CD4-positive, alpha-beta T cell (primary cell): Measurements from ENCODE around the gene ADGRV1. TPM values are rescaled to one million over a fixed set of nuclear protein-coding genes. Genes with fewer than 3 reads are reported as not detected.

Experiments used
- ATAC-seq: fragments of 200-7000 bp; cut with Tn5 transposase; one replicate; pipeline ENCODE4 v1.10.0; 2022; ENCODE audit warnings: mild to moderate bottlenecking; ENCODE audit not compliant: poor library complexity
- CTCF ChIA-PET: fragments of 350-600 bp; sonication (Branson Sonifier 250); formaldehyde crosslinking; loops from one replicate; lab custom pipeline; 2021; ENCODE audit warnings: antibody characterized with exemption, inconsistent platforms; lab: Charles Lee
- POLR2A ChIA-PET: fragments of 350-600 bp; sonication (Branson Sonifier 250); formaldehyde crosslinking; loops from one replicate; lab custom pipeline; 2021; ENCODE audit warnings: antibody characterized with exemption, inconsistent platforms; lab: Charles Lee
- DNase-seq, 14 experiments: peaks; one replicate each; pipeline ENCODE4 v3.0.0-alpha.2; 2013 to 2020; ENCODE audit warnings: mixed read lengths in 2 of 14
- H3K27ac ChIP-seq, 2 donors: one replicate each; pipeline versions ENCODE4 v1.5.1 to v1.7.0; 2013; ENCODE audit warnings: low read length in 2 of 2, low read depth in 1 of 2, mild to moderate bottlenecking in 1 of 2
- H3K27me3 ChIP-seq, 2 experiments: 1 replicate in 1 of 2; 2 replicates in 1 of 2; pipeline versions ENCODE4 v1.6.1 to v1.7.0; 2013; ENCODE audit warnings: low read length in 2 of 2, control low read depth in 1 of 2, mild to moderate bottlenecking in 1 of 2, moderate library complexity in 1 of 2; ENCODE audit not compliant: insufficient read depth in 2 of 2, control insufficient read depth in 1 of 2
- H3K36me3 ChIP-seq: one replicate; pipeline ENCODE4 v1.6.1; 2013; ENCODE audit warnings: low read length, control low read depth; ENCODE audit not compliant: insufficient read depth
- H3K4me1 ChIP-seq: one replicate; pipeline ENCODE4 v1.6.1; 2013; ENCODE audit warnings: low read length, control low read depth; ENCODE audit not compliant: insufficient read depth
- H3K4me3 ChIP-seq: one replicate; pipeline ENCODE4 v1.5.1; 2013; ENCODE audit warnings: mild to moderate bottlenecking, low read length, moderate library complexity
- H3K9me3 ChIP-seq, 2 experiments: 1 replicate in 1 of 2; 2 replicates in 1 of 2; pipeline versions ENCODE4 v1.6.1 to v1.7.0; 2013; ENCODE audit warnings: low read length in 2 of 2, mild to moderate bottlenecking in 2 of 2, control low read depth in 1 of 2, moderate library complexity in 1 of 2; ENCODE audit not compliant: control insufficient read depth in 1 of 2, insufficient read depth in 1 of 2
- H3K27ac Mint-ChIP-seq: one replicate; pipeline ENCODE4 v1.8.0; 2020; ENCODE audit warnings: mixed read lengths
- H3K27me3 Mint-ChIP-seq: one replicate; pipeline ENCODE4 v1.8.0; 2021; ENCODE audit warnings: mixed read lengths
- H3K36me3 Mint-ChIP-seq: one replicate; pipeline ENCODE4 v1.8.0; 2021; ENCODE audit warnings: low read depth, mixed read lengths
- H3K4me1 Mint-ChIP-seq: one replicate; pipeline ENCODE4 v1.8.0; 2021; ENCODE audit warnings: low read depth, mixed read lengths
- H3K4me3 Mint-ChIP-seq: one replicate; pipeline ENCODE4 v1.8.0; 2020; ENCODE audit warnings: mild to moderate bottlenecking, mixed read lengths
- H3K9me3 Mint-ChIP-seq: one replicate; pipeline ENCODE4 v1.8.0; 2020; ENCODE audit warnings: mixed read lengths
- CTCF ChIP-seq: fragments of 200-600 bp; IDR thresholded peaks from one replicate; pipeline ENCODE4 v1.8.0; 2022; ENCODE audit warnings: antibody characterized with exemption, mild to moderate bottlenecking
- intact Hi-C, 2 experiments: fragments of 100-400 bp; cut with DNase I in 1 of 2; cut with micrococcal nuclease in 1 of 2; formaldehyde crosslinking; loops; one replicate each; pipeline versions ENCODE4 v1.15.1 to v1.9.0; 2023 to 2025; cut with DNase I, micrococcal nuclease
- total RNA-seq, 174 experiments: library from RNA in 2 of 174; stranded (reverse) in 2 of 174; gene quantifications; one replicate each; pipeline ENCODE4 v1.2.3 and lab custom pipeline; 2021 to 2026

The ADGRV1 gene
- total RNA-seq, 2 experiments from 2014 or later = 0.81 to 1.2 TPM

- ATAC-seq (no peak), DNase-seq (no peak)
- intact Hi-C loops = no loop called here
- Mint-ChIP-seq H3K9me3 (no peaks in the 10 kb centered on the region), H3K4me3 (no peak overlapping the region), H3K27me3 (peaks cover 8% of the 10 kb centered on the region), H3K27ac (no peak overlapping the region), H3K4me1 (no peaks in the 10 kb centered on the region), H3K36me3 (no peaks in the 10 kb centered on the region)
- TF ChIP-seq CTCF = no peak
- Histone ChIP-seq H3K9me3 (no peaks in the 10 kb centered on the region), H3K27ac (no peak overlapping the region), H3K4me3 (no peak overlapping the region), H3K36me3 (no peaks in the 10 kb centered on the region), H3K27me3 (no peaks in the 10 kb centered on the region), H3K4me1 (no peaks in the 10 kb centered on the region)
- ChIA-PET POLR2A (no interaction called here), CTCF (no interaction called here)
Measured at GRCh38 chr5:91072881-91073280, 514.3 kb downstream of the ADGRV1 start.

GRCh38 chr5:91074615-91075014, 516.0 kb downstream of the ADGRV1 start:
- H3K27ac Mint-ChIP-seq = no peak overlapping the region
- no peak overlapping the region for H3K27ac ChIP-seq
- H3K36me3 Mint-ChIP-seq = no peaks in the 10 kb centered on the region
- H3K27me3 ChIP-seq = no peaks in the 10 kb centered on the region
- H3K4me3 ChIP-seq = no peak overlapping the region
- intact Hi-C loops = no loop called here
- ChIA-PET POLR2A (no interaction called here), CTCF (no interaction called here)
- ATAC-seq (no peak), DNase-seq (no peak)
- H3K4me1 ChIP-seq = no peaks in the 10 kb centered on the region
- no peaks in the 10 kb centered on the region for H3K4me1 Mint-ChIP-seq
- no peaks in the 10 kb centered on the region for H3K9me3 ChIP-seq
- no peak overlapping the region for H3K4me3 Mint-ChIP-seq
- no peak for TF ChIP-seq CTCF
- H3K36me3 ChIP-seq = no peaks in the 10 kb centered on the region
- H3K27me3 Mint-ChIP-seq = peaks cover 2% of the 10 kb centered on the region
- no peaks in the 10 kb centered on the region for H3K9me3 Mint-ChIP-seq

- H3K4me1 Mint-ChIP-seq = no peaks in the 10 kb centered on the region
- ATAC-seq = no peak
- no peaks in the 10 kb centered on the region for H3K36me3 Mint-ChIP-seq
- no peak for TF ChIP-seq CTCF
- intact Hi-C loops = no loop called here
- no peaks in the 10 kb centered on the region for H3K9me3 ChIP-seq
- ChIA-PET POLR2A (interaction anchor here (0.6 kb wide), 1 partner anchor 13 kb away, joined by 4 read pairs; no protein-coding TSS in a partner anchor), CTCF (no interaction called here)
- DNase-seq = no peak
- no peak overlapping the region for H3K27ac ChIP-seq
- H3K4me3 Mint-ChIP-seq = no peak overlapping the region
- no peaks in the 10 kb centered on the region for H3K27me3 Mint-ChIP-seq
- H3K9me3 Mint-ChIP-seq = no peaks in the 10 kb centered on the region
- no peaks in the 10 kb centered on the region for H3K36me3 ChIP-seq
- H3K27ac Mint-ChIP-seq = no peak overlapping the region
- no peaks in the 10 kb centered on the region for H3K27me3 ChIP-seq
- H3K4me1 ChIP-seq = no peaks in the 10 kb centered on the region
- no peak overlapping the region for H3K4me3 ChIP-seq
Measured at GRCh38 chr5:91076138-91076537, 517.5 kb downstream of the ADGRV1 start.
